ENCODE data around the gene MANEAL. TPM values are rescaled to one million over a fixed set of nuclear protein-coding genes. Genes with fewer than 3 reads are reported as not detected.

MANEAL gene
- total and polyA plus RNA-seq, 7 donors = 0.60 to 5.2 (median 1.4) TPM

DNA sequence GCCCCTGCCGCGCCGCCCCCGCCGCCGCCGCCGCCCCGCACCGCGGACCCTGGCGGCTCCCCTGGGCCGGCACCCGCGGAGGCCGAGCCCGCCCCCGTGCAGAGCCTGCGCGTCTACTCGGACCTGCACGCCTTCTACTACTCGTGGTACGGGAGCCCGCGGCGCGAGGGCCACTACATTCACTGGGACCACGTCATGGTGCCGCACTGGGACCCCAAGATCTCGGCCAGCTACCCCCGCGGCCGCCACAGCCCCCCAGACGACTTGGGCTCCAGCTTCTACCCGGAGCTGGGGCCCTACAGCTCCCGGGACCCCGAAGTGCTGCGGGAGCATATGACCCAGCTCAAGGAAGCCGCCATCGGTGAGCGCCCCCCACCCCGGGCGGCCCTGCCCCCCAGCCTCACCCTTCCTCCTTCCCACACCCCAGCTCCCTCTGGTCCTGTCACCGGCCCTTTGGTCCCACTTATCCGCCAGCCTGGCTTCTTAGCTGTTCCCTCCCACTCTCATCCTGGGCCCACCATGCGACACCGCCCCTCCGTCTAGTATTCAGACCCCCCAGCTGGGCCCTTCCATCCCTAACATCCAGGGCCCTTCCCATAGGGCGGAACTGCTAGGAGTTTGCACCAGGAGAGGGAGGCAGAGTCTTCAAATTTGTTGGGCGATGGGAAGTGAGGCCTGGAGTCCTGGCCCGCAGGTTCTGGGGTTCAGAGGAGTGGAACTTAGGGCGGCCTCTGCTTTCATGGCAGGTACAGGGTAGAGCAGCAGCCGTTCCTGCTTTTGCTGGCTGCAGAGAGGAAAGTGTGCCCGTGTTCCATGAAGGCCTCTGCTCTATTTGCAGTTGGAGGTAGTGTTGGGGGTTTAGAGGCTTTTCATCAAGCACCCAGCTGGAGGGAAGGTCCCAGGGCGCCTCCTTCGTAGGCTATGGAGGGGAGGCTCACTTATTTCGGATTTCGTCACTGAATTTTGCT, 1.0 kb downstream of the MANEAL start:
- H3K4me1 ChIP-seq = peaks cover 0 to 21% (median 20%) of the 10 kb centered on the region in 4 donors
- WGBS, 2 donors = 10 to 12% methylated on average over 59 of the region's 59 CpGs

DNA sequence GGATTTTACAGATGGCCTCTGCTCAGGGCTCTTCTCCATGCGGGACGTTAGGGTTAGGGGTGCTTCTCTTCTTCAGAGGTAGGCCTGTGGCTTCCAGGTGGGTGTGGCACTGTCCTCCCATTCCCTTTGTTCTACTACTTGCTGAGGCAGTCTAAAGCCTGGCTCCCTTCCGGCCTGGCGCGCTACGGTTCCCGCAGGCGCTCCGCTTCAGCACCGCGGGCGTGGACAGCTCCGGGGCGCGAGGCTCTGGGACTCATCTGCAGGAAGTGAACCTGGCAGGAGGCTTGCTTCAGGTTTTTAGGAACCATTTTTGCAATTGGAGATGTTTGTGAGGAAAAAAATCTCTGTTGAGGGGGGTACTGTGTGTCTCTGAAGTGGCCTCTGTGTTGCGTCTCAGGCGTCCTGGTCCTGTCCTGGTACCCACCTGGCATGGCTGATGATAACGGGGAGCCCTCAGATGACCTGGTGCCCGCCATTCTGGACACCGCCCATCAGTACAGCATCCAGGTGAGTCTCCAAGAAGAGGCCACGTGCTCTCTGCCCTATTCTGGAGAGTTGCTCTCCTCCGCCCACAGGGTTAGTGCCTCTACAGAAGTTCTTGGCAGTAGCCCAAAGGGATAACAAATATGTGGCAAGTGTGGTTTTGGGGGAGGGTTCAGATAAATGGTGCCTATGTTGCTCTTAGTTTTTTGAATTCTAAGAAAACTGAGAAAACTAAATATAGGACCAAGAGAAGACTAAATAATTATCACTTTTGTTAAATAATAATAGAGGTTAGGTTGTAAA, 1.9 kb downstream of the MANEAL start:
- 23 to 33% methylated on average over 22 of the region's 22 CpGs for WGBS, 2 donors
- peaks cover 0 to 21% (median 20%) of the 10 kb centered on the region in 4 donors for H3K4me1 ChIP-seq
- intact Hi-C loops (cut with DNase I) = no loop called here
- TF ChIP-seq POLR2A (IDR thresholded peaks at IDR 0.05) = no peak
- TF ChIP-seq POLR2AphosphoS5 (IDR thresholded peaks at IDR 0.05) = no peak
- TF ChIP-seq, protein P1, sequence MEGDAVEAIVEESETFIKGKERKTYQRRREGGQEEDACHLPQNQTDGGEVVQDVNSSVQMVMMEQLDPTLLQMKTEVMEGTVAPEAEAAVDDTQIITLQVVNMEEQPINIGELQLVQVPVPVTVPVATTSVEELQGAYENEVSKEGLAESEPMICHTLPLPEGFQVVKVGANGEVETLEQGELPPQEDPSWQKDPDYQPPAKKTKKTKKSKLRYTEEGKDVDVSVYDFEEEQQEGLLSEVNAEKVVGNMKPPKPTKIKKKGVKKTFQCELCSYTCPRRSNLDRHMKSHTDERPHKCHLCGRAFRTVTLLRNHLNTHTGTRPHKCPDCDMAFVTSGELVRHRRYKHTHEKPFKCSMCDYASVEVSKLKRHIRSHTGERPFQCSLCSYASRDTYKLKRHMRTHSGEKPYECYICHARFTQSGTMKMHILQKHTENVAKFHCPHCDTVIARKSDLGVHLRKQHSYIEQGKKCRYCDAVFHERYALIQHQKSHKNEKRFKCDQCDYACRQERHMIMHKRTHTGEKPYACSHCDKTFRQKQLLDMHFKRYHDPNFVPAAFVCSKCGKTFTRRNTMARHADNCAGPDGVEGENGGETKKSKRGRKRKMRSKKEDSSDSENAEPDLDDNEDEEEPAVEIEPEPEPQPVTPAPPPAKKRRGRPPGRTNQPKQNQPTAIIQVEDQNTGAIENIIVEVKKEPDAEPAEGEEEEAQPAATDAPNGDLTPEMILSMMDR (IDR thresholded peaks at IDR 0.05) = no peak
- TF ChIP-seq EP300 (IDR thresholded peaks at IDR 0.05) = no peak
- H3K4me3 ChIP-seq = peak overlapping the region in 1 of 4 donors; percentile 60
- H3K36me3 ChIP-seq = peaks cover 0 to 13% (median 0%) of the 10 kb centered on the region in 4 donors
- no peak for DNase-seq
- H3K27me3 ChIP-seq = no peaks in the 10 kb centered on the region
- H3K9me3 ChIP-seq = no peaks in the 10 kb centered on the region
- no peak overlapping the region for H3K27ac ChIP-seq

More for the DNA sequence above, 1.0 kb downstream of the MANEAL start:
- Histone ChIP-seq H3K9me3 (no peaks in the 10 kb centered on the region), H3K36me3 (peaks cover 0 to 5% (median 0%) of the 10 kb centered on the region in 4 donors), H3K27ac (no peak overlapping the region), H3K4me3 (peak overlapping the region; percentile 19 to 60 (median 56)), H3K27me3 (no peaks in the 10 kb centered on the region)
- DNase-seq = no peak
- TF ChIP-seq EP300 (IDR thresholded peaks at IDR 0.05) (no peak), POLR2AphosphoS5 (IDR thresholded peaks at IDR 0.05) (no peak), POLR2A (IDR thresholded peaks at IDR 0.05) (no peak)
- TF ChIP-seq, protein P1 (IDR thresholded peaks at IDR 0.05) = no peak
- intact Hi-C loops (cut with DNase I) = no loop called here

DNA sequence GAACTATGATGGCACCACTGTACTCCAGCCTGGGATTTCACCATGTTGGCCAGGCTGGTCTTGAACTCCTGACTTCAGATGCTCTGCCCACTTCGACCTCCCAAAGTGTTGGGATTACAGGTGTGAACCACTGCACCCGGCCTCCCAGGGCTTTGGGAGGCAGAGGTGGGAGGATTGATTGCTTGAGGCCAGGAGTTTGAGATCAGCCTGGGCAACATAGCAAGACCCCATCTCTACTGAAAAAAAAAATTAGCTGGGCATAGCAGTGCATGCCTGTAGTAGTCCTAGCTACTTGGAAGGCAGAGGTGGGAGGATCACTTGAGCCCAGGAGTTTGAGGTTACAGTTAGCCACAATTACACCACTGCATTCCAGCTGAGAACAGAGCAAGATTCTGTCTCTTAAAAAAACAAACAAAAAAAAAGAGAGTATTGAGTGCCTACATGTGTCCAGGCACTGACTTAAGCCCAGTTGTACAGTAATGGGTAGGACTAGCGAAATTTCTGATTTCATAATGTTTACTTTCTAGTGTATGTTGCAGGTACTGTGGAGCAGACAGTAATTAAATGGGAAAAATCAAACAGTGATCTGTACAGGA, 4.2 kb downstream of the MANEAL start:
- 91 to 93% methylated on average over 3 of the region's 3 CpGs for WGBS, 2 donors
- H3K4me3 ChIP-seq = no peak overlapping the region
- peaks cover 0 to 21% (median 20%) of the 10 kb centered on the region in 4 donors for H3K4me1 ChIP-seq
- TF ChIP-seq, protein P1 (IDR thresholded peaks at IDR 0.05) = no peak
- TF ChIP-seq POLR2AphosphoS5 (IDR thresholded peaks at IDR 0.05) (no peak), POLR2A (IDR thresholded peaks at IDR 0.05) (no peak)
- peaks cover 0 to 30% (median 7%) of the 10 kb centered on the region in 4 donors for H3K36me3 ChIP-seq
- DNase-seq = no peak
- H3K27ac ChIP-seq = no peak overlapping the region
- intact Hi-C loops (cut with DNase I) = no loop called here
- H3K27me3 ChIP-seq = no peaks in the 10 kb centered on the region
- H3K9me3 ChIP-seq = no peaks in the 10 kb centered on the region

- Histone ChIP-seq H3K4me1 (peaks cover 0 to 13% (median 11%) of the 10 kb centered on the region in 4 donors), H3K9me3 (no peaks in the 10 kb centered on the region), H3K36me3 (peaks cover 13 to 70% (median 39%) of the 10 kb centered on the region in 4 donors), H3K27me3 (no peaks in the 10 kb centered on the region), H3K27ac (no peak overlapping the region), H3K4me3 (no peak overlapping the region)
- no peak for TF ChIP-seq POLR2A (IDR thresholded peaks at IDR 0.05)
- TF ChIP-seq EP300 (IDR thresholded peaks at IDR 0.05) = no peak
- TF ChIP-seq POLR2AphosphoS5 (IDR thresholded peaks at IDR 0.05) = no peak
- no peak for DNase-seq
- intact Hi-C loops (cut with DNase I) = loop anchor here (10.0 kb wide), 2 partner anchors 142 to 242 kb away; partner anchors contain the start of genes INPP5B and POU3F1
- WGBS, 2 donors = 95 to 98% methylated on average over 1 of the region's 1 CpG
These were observed 8.8 kb downstream of the MANEAL start for GRCh38 chr1:37802439-37802838.

Data from sigmoid colon (tissue), 7 donors.